Endothelial cell (in vitro differentiated cells): ENCODE results near the gene STARD13. TPM values are rescaled to one million over a fixed set of nuclear protein-coding genes. Genes with fewer than 3 reads are reported as not detected.

Experiments
- DNase-seq: peaks from one replicate; pipeline ENCODE4 v3.0.0; 2021; ENCODE audit warnings: low spot score
- H3K27ac Mint-ChIP-seq: one replicate; pipeline ENCODE4 v1.8.0; 2021; ENCODE audit warnings: mixed read lengths, inconsistent platforms; ENCODE audit not compliant: unreplicated experiment
- H3K27me3 Mint-ChIP-seq: one replicate; pipeline ENCODE4 v1.8.0; 2021; ENCODE audit warnings: mild to moderate bottlenecking, moderate library complexity, mixed read lengths, inconsistent platforms; ENCODE audit not compliant: unreplicated experiment
- H3K36me3 Mint-ChIP-seq: one replicate; pipeline ENCODE4 v1.8.0; 2021; ENCODE audit warnings: mild to moderate bottlenecking, low read depth, mixed read lengths, inconsistent platforms; ENCODE audit not compliant: unreplicated experiment
- H3K4me1 Mint-ChIP-seq: one replicate; pipeline ENCODE4 v1.8.0; 2021; ENCODE audit warnings: mild to moderate bottlenecking, mixed read lengths, inconsistent platforms; ENCODE audit not compliant: unreplicated experiment
- H3K4me3 Mint-ChIP-seq: one replicate; pipeline ENCODE4 v1.8.0; 2021; ENCODE audit warnings: mild to moderate bottlenecking, mixed read lengths, inconsistent platforms; ENCODE audit not compliant: unreplicated experiment
- H3K9me3 Mint-ChIP-seq: one replicate; pipeline ENCODE4 v1.8.0; 2021; ENCODE audit warnings: mixed read lengths, inconsistent platforms; ENCODE audit not compliant: unreplicated experiment
- CTCF ChIP-seq: fragments of 200-600 bp; sonication (generic); IDR thresholded peaks from one replicate; pipeline ENCODE4 v1.5.0; 2021; ENCODE audit warnings: antibody characterized with exemption; ENCODE audit not compliant: unreplicated experiment
- total RNA-seq: library from RNA; stranded (reverse); fragmentation: NEBNext Ultra II Directional; extraction: Animal tissue kit (Norgen Biotek cat#: 25700); gene quantifications from one replicate; pipeline ENCODE4 v1.2.1, GENCODE V29; 2021; ENCODE audit not compliant: unreplicated experiment

Gene STARD13
- total RNA-seq, 1 donor from 2014 or later, result 63.8 TPM

DNA sequence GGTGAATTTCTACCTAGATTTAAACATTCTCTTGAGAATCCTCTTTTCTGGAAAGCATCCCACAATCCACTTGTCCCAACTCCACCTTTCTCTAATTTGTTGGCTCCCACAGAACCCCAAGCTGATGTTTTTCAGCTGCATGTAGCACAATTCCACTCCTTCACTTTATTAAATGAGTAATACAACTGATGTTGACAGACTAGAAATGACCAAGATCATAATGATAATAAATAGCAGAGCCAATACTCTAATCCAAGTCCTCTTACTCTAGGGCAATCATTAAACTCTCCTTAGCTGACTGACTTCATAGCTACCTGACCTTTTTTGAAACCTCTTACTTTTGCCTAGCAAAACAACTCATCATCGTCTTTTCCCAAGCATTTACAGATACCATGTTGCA is 27.9 kb upstream of the STARD13 start:
- no peak overlapping the region for H3K4me3 Mint-ChIP-seq
- TF ChIP-seq CTCF, result no peak
- DNase-seq, result no peak
- peaks cover 15% of the 10 kb centered on the region for H3K36me3 Mint-ChIP-seq
- H3K27me3 Mint-ChIP-seq, result no peaks in the 10 kb centered on the region
- peaks cover 22% of the 10 kb centered on the region for H3K4me1 Mint-ChIP-seq
- no peaks in the 10 kb centered on the region for H3K9me3 Mint-ChIP-seq
- no peak overlapping the region for H3K27ac Mint-ChIP-seq

DNA sequence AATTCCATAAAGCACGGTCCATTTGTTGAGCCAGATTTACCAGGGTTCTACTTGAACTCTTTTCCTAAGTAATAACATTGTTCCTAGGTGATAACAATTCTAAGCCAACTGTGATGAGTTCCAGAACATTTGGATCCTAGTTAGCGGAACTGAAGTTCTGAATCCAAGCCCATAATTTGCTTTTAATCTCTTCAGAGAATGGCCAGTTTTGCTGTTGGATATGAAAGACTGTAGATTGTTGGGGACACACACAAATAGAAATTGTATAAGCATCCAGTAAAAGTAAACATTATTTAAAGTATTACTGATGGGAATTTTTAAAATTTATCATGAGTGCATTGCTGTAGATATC is 27.3 kb upstream of the STARD13 start:
- Mint-ChIP-seq H3K27me3 (no peaks in the 10 kb centered on the region), H3K4me3 (no peak overlapping the region), H3K27ac (no peak overlapping the region), H3K4me1 (peaks cover 22% of the 10 kb centered on the region), H3K36me3 (peaks cover 15% of the 10 kb centered on the region), H3K9me3 (no peaks in the 10 kb centered on the region)
- no peak for TF ChIP-seq CTCF
- DNase-seq, result no peak

DNA sequence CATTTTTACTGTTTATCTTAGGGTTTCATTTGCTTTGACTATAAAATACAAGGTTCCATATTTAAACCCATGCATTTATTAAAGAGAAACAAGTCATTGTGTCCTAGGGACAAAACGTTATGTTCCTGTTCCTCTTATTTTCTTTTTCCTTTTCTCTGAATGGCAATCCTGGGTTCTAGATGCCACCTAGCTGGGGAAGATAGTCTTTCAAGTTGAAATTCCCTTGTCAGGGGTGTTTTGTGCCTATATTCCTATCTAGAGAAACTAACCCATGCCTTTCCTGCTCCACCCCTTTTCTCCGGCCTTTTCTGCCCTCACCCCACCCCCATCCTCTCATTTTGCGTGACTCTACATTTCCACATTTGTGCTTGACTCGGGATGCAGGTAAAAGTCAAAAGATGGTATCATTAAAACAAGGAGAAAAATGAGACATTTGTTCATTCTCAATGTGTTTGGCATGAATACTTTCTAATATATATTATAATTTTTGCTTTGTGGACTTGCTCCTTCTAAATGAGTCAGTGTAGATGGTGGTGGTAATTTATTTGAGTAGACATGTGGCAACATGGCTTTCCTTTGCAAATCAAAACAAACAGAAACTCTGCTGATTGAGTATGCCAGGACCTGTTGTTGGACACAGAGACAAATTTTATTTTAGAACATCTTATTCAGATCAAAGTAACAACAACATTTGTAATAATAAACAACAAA is 26.8 kb upstream of the STARD13 start:
- Mint-ChIP-seq H3K9me3 (no peaks in the 10 kb centered on the region), H3K27ac (peak overlapping the region; percentile 36), H3K4me3 (no peak overlapping the region), H3K4me1 (peaks cover 20% of the 10 kb centered on the region), H3K27me3 (no peaks in the 10 kb centered on the region), H3K36me3 (peaks cover 17% of the 10 kb centered on the region)
- no peak for DNase-seq
- TF ChIP-seq CTCF, result no peak

DNA sequence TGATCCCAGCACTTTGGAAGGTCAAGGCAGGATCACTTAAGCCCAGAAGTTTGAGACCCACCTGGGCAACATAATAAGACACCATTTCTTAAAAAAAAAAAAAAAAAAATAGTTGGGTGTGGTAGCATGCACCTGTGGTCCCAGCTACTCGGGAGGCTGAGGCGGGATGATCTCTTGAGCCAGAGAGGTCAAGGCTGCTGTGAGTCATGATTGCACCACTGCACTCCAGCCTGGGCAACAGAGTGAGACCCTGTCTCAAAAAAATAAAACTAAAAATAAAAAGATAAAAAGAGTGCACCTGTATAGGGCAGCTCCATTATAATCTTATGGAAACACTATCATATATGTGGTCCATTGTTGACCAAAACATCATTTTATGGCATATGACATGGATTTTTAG is 25.5 kb upstream of the STARD13 start:
- peaks cover 20% of the 10 kb centered on the region for H3K36me3 Mint-ChIP-seq

More for the DNA sequence above, 25.5 kb upstream of the STARD13 start:
- Mint-ChIP-seq H3K4me1 (peaks cover 15% of the 10 kb centered on the region), H3K9me3 (no peaks in the 10 kb centered on the region), H3K27me3 (no peaks in the 10 kb centered on the region), H3K4me3 (no peak overlapping the region), H3K27ac (no peak overlapping the region)
- no peak for TF ChIP-seq CTCF
- no peak for DNase-seq
